CD4-positive, alpha-beta T cell treated with Interleukin-15 for 1 hour (primary cell): Measurements from ENCODE around the gene CDK18.
"Not testable (repeated sequence)": the region's sequence is repeated elsewhere in the genome, so short reads cannot be mapped to it uniquely, and the experiment has no call there.

Source experiments
- DNase-seq: peaks from one replicate; pipeline ENCODE4 v3.0.0-alpha.2; 2020

Gene CDK18

DNA sequence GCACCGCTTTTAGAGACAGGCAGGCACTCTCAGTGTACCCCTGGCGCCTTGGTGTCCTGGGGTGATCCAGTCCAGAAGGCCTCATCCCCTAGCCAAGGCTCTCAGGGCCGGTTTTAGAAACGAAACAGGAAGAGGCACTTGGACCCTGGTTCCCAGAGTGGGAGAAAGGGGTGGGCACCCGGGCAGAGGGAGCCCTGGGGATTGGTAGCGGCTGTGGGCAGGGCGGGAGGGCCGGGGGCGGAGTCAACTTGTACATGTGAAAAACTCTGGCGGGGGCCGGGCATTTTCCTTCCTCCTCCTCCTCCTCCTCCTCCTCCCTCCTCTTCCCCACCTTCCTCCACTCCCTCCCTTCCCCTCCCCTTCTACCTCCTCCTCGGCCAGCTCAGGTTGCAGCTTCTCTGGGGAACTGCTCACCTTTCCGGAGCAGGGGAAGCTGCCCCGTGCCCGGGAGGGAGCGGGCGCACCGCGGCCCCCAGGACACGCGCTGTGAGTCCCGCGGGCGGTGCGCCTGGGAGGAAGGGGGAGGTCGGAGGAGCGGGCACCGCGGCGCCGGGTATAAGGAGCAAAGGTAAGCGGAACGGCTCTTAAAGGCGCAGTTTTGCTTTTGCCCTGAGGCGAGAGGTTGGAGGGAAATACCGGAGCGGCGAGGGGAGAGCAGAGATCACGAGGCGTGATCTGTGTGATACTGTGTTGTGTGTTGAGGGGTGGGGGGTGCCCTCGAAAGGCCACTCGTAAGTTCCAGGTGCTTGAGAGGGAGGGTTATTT is at the start of gene CDK18:
TSS of gene CDK18 (plus strand) at position 359 of the 765 bp plus-strand sequence. CDS start 18,499 bp downstream, outside the sequence.
- peak; percentile 40 for DNase-seq

DNA sequence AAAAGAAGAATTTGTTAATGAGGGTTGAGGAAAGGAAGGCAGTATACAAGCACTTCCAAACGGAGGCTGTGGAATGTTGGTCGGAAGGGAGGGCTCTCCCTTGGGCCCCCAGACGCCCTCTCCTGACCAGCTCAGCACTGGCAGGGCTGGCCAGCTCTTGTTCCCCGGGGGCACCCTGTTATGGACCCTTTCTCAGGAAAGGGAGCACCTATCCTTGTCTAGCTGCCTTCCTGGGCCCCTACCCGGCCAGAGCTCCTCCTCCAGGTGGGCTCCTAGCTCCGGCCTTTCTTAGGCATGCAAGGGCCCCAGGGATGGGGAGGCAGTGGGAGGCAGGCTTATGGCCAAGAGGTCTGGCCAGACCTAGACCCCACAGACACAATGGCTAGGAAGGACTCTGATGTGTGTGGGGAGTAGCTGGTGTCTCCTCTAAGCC is 49.5 kb upstream of the CDK18 start:
- DNase-seq: no peak

DNA sequence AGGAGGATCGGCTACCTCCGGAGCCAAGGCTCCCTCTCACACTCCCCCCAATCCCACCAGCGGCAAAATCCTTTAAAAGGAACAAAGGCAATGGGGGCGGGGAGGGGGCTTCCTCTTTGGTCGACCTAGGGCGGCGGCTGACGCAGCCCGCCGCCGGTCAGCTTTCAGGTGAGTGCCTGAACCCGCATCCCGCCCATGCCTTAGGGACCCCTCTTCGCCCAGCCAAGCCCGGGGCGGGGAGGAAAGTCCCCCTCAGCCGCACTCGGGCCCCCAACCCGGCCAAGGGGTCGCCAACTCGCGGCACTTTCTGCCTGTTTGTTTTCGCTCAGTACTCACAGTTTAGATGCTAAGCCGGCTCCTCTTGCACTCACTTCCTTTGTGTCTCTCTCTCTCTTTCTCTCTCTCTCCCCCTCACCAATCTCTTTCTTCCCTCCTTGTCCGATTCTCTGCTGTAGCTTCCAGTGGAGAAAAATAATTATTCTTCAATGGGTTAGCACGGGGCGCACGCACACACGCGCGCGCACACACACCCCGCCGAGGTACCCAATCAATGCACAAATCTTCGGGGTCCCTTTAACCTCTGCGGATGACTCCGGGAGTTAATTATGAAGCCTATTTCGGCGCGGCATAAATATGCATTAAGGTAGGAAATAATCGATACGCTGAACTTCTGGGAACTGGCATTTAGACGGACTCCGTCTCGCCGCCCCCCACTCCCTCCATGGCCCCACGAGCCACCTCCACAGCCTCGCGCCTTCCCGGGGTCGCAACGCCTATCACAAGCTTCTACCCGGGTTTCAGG is 48.7 kb upstream of the CDK18 start, which contains the start of gene BLACAT1:
TSS of gene BLACAT1 (minus strand) at position 465 of the 802 bp plus-strand sequence.
- no peak for DNase-seq

DNA sequence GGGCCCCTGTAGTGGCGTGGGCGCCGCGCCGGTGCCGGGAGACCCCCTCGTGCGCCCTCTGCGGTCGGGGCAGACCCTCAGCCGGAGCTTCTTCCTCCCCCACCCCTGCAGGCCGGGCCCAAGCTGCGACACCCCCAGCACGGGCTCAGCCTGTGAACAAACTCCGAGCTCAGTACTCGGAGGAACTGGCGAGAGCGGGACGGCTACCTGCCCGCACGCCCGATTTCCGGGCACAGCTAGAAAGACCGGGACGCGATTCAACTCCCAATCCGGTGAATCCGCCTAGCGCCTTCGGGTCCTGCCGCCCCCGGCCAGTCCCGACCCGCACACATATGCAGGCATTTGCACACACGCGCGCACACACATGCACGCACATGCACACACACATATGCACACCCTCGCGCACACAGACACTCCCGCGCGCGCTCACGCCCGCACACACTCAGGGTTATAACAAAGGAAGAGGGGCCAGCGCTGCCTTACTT is 48.0 kb upstream of the CDK18 start:
- no peak for DNase-seq

DNA sequence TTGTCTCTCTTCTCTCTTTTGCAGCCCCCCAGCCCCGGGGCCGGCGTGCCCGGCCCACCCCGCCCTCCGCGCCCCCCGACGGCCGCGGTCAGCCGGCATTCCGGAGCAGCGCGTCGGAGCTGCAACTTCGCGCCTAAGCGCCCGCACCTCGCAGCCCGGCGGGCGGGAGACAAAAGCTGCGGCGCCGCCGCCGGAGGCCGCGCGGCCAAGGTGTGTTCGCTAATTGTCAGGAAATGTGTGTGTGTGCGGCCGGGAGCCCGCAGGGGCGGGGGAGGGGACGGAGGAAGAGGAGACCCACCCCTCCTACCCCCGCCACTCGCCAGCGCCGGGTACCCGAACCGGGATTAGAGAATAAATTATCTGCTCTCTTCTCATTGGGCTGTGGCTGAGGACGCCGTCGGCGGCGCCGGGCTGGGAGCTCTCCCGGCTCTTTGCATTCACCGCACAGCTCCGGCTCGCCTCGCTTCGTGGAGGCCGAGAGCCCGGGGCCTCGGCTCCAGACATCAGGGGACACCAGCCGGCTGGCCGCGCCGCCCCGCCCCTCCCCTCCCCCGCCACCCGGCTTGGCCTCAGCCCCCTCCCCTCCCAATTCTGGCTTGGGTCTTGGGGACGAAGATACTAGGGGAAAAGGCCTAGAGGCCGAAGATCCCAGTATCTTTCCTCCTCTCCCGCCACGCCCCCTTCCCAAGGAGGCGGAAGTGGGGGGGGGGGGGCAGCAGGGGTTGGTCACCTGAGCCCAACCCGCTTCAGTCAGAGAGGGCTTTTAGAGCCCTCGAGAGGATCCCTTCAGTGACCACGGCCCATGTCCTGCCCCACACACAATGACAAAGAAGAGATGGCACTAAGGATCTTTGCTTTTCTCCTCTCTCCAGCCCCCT is 47.4 kb upstream of the CDK18 start:
- no peak for DNase-seq

DNA sequence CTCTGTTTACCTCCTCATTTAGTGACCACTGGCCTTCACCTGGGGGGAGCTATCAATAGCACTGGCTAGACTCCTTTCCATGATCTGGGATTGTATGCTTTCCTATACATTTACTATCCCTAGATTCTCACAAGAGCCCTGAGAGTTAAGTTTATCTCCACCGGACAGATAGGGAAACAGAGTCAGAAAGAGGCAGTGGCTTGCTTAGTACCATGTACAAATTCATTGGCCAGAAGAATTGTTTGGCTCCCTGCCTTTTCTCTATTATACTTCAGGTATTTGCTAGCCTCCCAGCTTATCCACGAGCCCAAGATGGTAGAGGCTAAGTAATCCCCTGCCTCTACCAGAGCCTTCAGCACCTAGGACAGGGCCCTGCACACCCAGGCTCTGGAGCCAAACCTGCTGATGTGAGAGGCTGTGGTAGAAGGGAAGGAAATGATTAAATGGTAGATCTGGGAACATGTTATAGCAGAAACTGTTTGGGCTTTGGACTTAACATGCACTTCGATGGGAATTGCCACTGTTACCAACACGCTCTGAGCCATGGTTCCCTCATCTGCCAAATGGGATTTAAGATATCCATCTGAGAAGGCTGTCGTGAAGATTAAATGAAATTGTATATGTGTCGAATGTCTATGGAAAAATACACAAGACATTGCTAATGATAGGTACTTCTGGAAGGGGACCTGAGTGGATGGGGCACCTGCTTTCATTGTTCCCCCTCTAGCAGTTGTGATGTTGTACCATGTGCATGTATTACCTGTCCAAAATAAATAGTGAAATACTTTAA is 45.5 kb upstream of the CDK18 start:
- DNase-seq: no peak

DNA sequence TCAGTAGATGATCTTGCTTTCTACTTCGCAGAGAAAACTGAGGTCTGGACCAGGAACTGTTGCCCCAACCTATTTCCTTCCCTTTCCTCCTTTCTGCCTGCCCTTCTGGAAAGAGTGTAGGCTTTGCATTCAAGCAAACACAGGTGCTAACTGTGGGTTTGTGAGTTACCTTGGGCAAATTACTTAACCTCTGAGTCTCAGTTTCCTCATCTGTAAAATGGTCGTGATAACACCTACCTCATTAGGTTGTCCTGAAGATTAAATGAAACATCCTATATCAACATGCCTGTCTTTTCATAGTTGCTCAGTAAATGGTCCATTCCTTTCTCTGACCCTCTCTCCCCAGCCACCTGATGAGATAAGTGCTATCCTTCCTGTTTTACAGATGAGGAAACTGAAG is 39.1 kb upstream of the CDK18 start:
- DNase-seq: no peak

DNA sequence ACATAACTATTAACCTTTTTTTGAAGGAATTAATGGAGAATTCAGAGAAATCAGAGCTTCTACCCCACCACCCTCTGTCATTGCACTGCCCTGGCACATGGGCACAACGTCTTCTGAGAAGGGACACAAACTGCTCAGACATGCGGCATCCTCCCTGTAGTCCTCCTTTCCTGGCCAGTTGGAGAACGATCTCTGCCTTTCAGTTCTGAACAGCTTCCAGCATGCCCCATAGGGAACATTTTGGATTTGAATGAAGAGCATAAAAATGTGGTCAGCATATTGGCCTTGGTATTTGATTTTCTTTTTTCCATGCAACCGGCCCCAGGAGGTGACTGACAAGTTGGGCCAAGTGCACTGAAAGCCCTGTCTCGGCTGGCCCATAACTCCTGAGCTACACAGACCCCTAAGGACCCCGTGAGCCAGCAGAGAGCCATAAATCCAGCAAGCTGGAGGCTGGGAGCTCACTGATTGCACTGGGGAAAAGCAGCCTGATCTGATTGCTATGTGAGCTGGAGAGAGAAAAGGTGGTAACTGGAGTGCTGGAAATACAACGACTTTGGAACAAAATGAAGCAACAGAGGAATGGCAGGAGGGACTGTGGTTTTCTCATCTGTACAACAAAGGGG is 37.8 kb upstream of the CDK18 start:
- no peak for DNase-seq

DNA sequence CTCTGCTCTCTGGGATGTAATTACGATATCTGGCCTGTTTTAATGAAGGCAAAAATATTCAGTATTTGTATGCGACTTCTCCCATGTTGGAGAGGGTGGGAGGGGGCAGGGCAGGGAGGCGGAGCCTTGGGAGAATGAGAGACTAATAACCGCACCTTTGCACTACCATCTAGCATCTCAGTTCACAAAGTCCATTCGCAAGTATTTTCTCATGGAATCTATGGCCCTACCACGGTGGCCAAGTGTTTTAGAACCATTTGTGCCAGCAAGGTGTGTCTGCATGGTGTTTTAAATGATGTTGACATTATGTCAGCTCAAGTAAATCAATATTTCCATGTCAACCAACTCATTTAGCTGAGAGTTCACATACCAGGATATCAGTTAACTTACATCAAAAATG is 34.3 kb upstream of the CDK18 start:
- DNase-seq: no peak

DNA sequence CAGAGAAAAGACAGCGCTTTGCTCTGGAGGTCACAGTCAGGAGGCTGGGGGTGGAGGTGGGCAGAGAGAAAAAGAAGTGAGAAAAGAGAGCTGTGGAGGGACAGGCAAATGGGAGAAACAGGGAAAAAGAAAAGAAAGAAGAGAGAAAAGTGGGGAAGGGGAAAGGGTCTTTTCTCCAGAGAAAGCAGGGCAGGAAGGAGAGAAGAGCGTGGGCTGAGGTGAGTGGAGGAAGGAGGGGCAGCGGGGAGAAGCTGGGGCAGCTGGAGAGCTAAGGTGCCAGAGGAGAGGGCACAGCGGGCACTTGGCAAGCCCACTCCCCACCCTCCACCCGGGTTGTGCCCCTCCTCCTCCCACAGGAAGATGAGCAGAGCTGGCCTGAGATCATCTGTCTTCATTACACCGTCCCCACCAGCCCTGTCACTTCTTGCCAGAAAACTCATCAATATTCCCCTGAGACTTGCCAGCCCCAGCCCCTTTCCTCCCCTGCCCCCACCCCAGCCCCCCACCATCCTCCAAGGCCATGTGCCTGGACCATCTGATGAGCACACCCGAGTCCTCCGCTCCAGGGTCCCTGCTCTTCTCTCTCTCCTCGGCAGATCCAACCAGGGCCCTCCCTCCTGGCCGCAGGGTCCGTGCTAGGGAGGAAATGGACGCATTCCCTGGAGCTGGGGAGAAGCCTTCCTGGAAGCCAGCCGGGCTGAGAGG is 31.6 kb upstream of the CDK18 start:
- DNase-seq: no peak

DNA sequence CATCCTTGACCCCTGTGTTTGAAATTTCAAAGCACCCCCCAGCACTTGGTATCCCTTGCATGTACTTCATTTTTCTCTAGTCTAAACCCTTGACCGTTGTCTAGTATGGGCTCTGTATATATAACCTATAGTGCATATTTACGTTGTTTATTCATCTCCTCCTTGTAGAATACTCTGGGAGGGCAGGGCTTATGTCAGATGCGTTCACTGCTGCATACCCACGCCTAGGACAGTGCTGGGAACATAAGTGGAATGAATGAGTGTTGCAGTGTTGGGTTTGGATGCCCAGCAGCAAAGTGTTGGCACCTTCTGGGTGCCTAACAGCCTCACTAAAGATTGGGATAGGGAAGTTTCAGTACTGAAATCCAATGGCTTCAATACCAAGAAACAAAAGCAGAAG is 31.0 kb upstream of the CDK18 start:
- no peak for DNase-seq

DNA sequence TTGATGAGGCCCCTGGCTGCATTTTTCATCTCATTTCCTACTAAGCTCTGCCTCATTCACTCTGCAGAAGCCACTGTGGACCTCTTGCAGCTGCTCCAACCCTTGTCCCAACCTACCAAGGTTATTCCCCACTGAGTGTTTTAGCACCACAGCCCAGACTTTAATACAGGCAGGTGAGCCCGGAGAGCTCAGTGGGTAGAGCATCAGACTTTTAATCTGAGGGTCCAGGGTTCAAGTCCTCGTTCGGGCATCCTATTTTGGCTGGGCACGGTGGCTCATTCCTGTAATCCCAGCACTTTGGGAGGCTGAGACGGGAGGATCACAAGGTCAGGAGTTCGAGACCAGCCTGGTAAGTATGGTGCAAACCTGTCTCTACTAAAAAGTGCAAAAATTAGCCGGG is 30.5 kb upstream of the CDK18 start:
- no peak for DNase-seq

DNA sequence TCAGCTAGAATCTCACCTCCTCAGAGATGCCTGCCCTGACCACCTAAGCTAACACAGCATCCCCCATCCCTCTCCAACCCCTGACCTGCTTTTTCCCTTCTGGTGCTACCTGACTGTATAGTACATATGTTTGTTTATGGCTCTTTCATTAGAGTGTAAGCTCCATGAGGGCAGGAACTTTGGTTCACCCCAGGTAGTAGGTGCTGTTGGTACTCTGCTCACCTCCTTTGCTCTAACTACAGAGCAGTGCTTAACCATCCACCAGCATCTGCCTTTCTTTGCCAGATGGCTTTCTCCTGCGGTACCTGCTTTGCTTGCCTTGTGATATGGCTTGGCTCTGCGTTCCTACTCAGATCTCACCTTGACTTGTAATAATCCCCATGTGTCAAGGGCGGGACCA is 29.9 kb upstream of the CDK18 start:
- no peak for DNase-seq

DNA sequence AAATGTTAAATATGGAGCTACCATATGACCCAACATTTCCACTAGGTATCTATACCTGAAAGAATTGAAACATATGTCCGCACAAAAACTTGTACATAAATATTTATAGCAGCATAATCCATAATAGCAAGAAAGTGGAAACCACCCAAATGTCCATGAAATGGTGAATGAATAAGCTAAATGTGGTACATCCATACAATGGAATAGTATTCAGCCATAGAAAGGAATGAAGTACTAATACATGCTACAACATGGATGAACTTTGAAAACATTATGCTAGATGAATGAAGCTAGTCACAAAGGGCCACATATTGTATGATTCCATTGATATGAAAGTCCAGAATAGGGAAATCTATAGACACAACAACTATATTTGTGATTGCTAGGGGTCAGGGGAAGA is 28.6 kb upstream of the CDK18 start:
- no peak for DNase-seq

DNA sequence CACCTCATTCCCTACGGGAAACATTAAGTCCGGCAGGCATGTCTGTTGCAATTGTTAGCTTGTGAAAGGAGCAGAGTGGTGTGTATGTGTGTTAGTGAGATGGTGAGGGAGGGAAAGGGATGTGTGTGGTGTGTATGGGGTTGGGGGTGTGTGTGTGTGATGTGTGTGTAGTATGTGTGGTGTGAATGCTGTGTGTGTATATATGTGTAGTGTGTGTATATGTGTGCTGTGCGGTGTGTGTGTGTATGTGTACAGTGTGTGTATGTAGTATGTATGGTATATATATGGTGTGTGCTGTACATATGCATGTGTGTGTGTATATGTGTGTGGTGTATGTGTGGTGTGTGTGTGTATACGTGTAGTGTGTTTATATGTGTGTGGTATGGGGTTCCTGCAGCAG is 27.8 kb upstream of the CDK18 start:
- DNase-seq: no peak

DNA sequence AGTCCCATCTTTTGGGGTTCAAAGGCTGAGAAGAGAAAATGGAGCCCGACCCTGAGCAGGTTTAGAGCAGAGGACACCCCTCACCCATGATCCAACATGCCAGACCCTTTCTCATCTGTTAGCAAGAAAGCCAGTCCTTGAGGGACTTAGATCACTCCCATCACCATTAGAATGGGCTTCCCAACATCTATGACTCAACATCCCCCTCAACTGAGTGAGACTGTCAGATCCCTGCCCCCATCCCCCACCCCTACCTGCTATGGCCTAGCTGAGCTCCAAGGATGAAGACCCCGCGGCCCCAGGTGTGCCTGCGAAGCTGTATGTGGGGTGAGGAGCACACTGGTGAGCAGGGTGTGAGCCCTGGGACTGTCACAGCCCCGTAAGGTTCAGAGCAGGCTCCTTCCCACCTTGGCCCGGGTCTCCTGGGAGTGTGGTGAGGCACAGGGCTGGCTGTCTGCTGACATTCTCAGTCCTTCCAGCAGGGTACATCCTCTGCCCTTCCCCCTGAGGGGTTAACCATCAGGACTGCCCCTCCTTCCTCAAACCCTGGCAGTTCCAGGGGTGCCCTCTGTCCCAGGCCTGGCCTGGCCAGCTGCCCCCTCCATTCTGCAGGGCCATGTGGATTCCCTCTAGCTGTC is 27.2 kb upstream of the CDK18 start:
- DNase-seq: no peak

DNA sequence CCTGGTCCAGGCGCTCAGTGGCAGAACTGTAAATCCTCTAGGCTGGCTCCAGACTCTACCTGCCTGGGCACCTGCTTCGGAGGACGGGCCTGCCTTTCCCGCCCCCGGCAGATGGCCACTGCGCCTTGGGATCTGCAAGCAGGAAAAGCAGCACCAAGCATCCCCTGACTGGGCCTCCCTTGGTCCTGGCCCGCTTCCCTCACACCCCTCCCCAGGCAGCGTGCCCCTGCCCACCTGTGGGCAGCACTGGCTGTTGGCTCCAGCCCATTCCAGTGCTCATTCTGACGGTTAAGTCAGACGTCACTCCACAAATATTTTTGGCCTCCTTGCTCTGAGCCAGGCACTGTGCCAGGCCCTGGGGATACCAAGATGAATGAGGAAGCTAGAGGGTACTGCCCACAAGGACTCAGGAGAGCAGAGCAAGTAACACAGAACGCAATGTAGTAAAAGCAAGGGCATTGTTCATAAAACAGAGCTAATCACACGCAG is 26.7 kb upstream of the CDK18 start:
- no peak for DNase-seq

DNA sequence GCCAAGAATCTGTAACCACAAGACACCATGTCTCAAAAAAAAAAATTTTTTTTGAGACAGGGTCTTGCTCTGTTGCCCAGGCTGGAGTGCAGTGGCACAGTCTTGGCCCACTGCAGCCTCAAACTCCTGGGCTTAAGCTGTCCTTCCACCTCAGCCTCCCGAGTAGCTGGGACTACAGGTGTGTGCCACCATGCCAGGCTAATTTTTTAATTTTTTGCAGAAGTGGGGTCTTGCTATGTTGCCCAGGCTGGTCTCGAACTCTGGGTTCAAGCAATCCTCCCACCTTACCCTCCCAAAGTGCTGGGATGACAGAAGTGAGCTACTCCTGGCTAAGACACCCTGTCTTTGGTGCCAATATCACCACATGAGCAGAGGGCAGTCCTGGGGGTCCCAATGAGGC is 25.5 kb upstream of the CDK18 start:
- DNase-seq: not testable (repeated sequence)

DNA sequence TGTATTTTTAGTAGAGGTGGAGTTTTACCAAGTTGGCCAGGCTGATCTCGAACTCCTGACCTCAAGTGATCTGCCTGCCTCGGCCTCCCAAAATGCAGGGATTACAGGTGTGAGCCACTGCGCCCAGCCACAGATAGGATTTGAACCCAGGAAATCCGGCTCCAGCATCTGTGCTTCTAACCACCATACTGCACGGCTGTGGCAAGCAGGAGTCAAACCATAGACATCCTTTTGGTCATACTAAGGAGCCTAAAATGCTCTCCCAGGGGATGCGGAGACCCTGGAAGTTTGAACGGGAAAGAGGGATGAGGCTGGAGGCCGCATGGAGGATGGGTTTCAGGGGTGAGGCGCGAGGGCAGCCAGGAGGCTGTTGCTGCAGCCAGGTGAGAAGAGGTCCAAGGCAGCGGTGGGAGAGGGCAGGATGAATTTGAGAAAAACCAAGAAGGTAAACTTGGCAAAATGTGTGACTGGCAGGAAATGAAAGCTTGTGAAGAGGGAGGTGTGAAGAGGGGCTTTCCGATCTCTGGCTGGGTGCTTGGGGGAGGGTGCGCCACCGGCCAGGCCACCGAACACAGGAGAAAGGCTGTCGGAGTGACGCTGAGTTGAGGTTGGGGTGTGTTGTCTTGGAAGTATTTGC is 24.0 kb upstream of the CDK18 start:
- DNase-seq: peak; percentile 68

DNA sequence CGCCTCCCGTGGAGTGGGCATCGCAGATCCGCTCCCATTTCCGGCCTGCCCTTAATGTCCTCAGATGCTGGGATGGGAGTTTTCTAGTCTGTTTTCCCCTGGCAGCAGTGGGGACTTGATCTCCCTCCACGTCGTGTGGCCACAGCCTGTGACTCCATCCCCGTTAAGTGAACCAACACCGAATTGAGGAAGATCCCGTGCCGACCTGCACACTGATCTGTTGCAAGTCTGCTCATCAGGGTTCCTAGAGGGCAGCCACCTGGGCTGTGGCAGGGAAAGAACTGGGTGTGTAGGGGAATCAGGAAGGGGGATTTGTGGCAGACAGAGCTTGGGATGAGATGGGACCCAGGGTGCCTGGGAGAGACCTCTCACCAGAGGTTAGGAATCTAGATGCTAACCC is 23.3 kb upstream of the CDK18 start:
- DNase-seq: no peak
